Gastroesophageal sphincter (tissue), 4 donors: ENCODE measurements around the gene CR1. TPM values are rescaled to one million over a fixed set of nuclear protein-coding genes. Genes with fewer than 3 reads are reported as not detected.
"Not testable (repeated sequence)": the region's sequence is repeated elsewhere in the genome, so short reads cannot be mapped to it uniquely, and the experiment has no call there.

Experiments used
- ATAC-seq: fragments of 150-250 bp; one replicate; pipeline ENCODE4 v1.9.1; 2016; ENCODE audit warnings: mild to moderate bottlenecking, moderate library complexity
- H3K27ac ChIP-seq, 4 donors: fragments of 200-600 bp; sonication (generic) in 3 of 4; 1 replicate in 3 of 4; 2 replicates in 1 of 4; pipeline ENCODE4 v1.5.1; 2016 to 2019
- H3K27me3 ChIP-seq: fragments of 200-600 bp; sonication (generic); one replicate; pipeline ENCODE4 v1.5.1; 2019
- H3K36me3 ChIP-seq, 2 donors: fragments of 200-600 bp; sonication (generic); one replicate each; pipeline ENCODE4 v1.5.1; 2019; ENCODE audit warnings: control low read depth in 1 of 2
- H3K4me1 ChIP-seq, 3 donors: fragments of 200-600 bp; sonication (generic); 1 replicate in 2 of 3; 2 replicates in 1 of 3; pipeline ENCODE4 v1.5.1; 2016 to 2019; ENCODE audit warnings: control low read depth in 2 of 3
- H3K4me3 ChIP-seq, 2 donors: fragments of 200-600 bp; sonication (generic); one replicate each; pipeline ENCODE4 v1.5.1; 2019; ENCODE audit warnings: mild to moderate bottlenecking in 1 of 2, moderate library complexity in 1 of 2
- H3K9me3 ChIP-seq, 3 donors: fragments of 200-600 bp; sonication (generic); one replicate each; pipeline ENCODE4 v1.5.1; 2017 to 2019; ENCODE audit warnings: control low read depth in 2 of 3
- EP300 ChIP-seq: sonication (generic); formaldehyde crosslinking; IDR thresholded peaks from one replicate; pipeline ENCODE4 v1.6.1; 2017; ENCODE audit warnings: antibody characterized with exemption, mild to moderate bottlenecking
- POLR2A ChIP-seq, 2 donors: fragments of 450-650 bp; IDR thresholded peaks; one replicate each; pipeline ENCODE4 v1.6.1; 2017; ENCODE audit warnings: antibody characterized with exemption in 2 of 2, mild to moderate bottlenecking in 2 of 2, moderate library complexity in 1 of 2
- POLR2AphosphoS5 ChIP-seq: sonication (generic); formaldehyde crosslinking; IDR thresholded peaks from one replicate; pipeline ENCODE4 v1.6.1; 2017; ENCODE audit warnings: antibody characterized with exemption
- WGBS, 2 donors: methylation state at CpG; one replicate each; pipeline ENCODE4 v1.1.5; 2018; ENCODE audit warnings: low coverage in 1 of 2; 5-methylcytosine and 5-hydroxymethylcytosine counted together
- total RNA-seq, 4 donors: library from RNA; depleted of rRNA; stranded (reverse); fragments of >200 nt; gene quantifications; one replicate each; pipeline ENCODE4 v1.1.0, GENCODE V29; 2016
- TF ChIP-seq, protein P1 (sequence below), 4 experiments: fragments of 200-600 bp in 2 of 4; fragments of 450-650 bp in 2 of 4; sonication (generic) in 1 of 4; IDR thresholded peaks; one replicate each; pipeline ENCODE4 v1.5.1; 2017 to 2019; ENCODE audit warnings: antibody characterized with exemption in 4 of 4, mild to moderate bottlenecking in 2 of 4, moderate library complexity in 2 of 4

The CR1 gene
- total RNA-seq, 4 donors from 2014 or later: 1.1 to 15.9 (median 4.3) TPM

- Histone ChIP-seq H3K4me3 (no peak overlapping the region), H3K36me3 (no peaks in the 10 kb centered on the region), H3K27ac (no peak overlapping the region), H3K27me3 (peaks cover 9% of the 10 kb centered on the region), H3K4me1 (no peaks in the 10 kb centered on the region), H3K9me3 (peaks cover 0 to 20% (median 0%) of the 10 kb centered on the region in 3 donors)
- no peak for ATAC-seq
- no peak for TF ChIP-seq POLR2A (IDR thresholded peaks at IDR 0.05)
- TF ChIP-seq EP300: no peak
- no peak for TF ChIP-seq POLR2AphosphoS5
- TF ChIP-seq, protein P1, sequence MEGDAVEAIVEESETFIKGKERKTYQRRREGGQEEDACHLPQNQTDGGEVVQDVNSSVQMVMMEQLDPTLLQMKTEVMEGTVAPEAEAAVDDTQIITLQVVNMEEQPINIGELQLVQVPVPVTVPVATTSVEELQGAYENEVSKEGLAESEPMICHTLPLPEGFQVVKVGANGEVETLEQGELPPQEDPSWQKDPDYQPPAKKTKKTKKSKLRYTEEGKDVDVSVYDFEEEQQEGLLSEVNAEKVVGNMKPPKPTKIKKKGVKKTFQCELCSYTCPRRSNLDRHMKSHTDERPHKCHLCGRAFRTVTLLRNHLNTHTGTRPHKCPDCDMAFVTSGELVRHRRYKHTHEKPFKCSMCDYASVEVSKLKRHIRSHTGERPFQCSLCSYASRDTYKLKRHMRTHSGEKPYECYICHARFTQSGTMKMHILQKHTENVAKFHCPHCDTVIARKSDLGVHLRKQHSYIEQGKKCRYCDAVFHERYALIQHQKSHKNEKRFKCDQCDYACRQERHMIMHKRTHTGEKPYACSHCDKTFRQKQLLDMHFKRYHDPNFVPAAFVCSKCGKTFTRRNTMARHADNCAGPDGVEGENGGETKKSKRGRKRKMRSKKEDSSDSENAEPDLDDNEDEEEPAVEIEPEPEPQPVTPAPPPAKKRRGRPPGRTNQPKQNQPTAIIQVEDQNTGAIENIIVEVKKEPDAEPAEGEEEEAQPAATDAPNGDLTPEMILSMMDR (IDR thresholded peaks at IDR 0.05): no peak
- WGBS, 2 donors: 54 to 59% methylated on average over 2 to 3 of the region's 10 CpGs
Observed at GRCh38 chr1:207659545-207660153, 163.7 kb downstream of the CR1 start.

- no CpG with 5 or more reads among the region's 2 CpGs for WGBS, 2 donors
- H3K4me1 ChIP-seq, H3K4me3 ChIP-seq, ATAC-seq, H3K27ac ChIP-seq, H3K36me3 ChIP-seq: not testable (repeated sequence)
- H3K27me3 ChIP-seq: peaks cover 21% of the 10 kb centered on the region
- H3K9me3 ChIP-seq: peaks cover 0 to 20% (median 0%) of the 10 kb centered on the region in 3 donors
Observed at GRCh38 chr1:207661420-207661819, 165.5 kb downstream of the CR1 start.

- Histone ChIP-seq H3K36me3 (no peaks in the 10 kb centered on the region), H3K4me3 (no peak overlapping the region), H3K4me1 (peaks cover 0 to 12% (median 0%) of the 10 kb centered on the region in 3 donors), H3K27me3 (peaks cover 63% of the 10 kb centered on the region), H3K9me3 (peaks cover 0 to 28% (median 0%) of the 10 kb centered on the region in 3 donors), H3K27ac (no peak overlapping the region)
- TF ChIP-seq POLR2A (IDR thresholded peaks at IDR 0.05) (no peak), POLR2AphosphoS5 (no peak), EP300 (no peak)
- TF ChIP-seq, protein P1 (IDR thresholded peaks at IDR 0.05): no peak
- ATAC-seq: no peak
- 100% methylated on average over 1 of the region's 1 CpG for WGBS, 2 donors
Observed at GRCh38 chr1:207666342-207666741, 170.4 kb downstream of the CR1 start.

- Histone ChIP-seq H3K27ac (no peak overlapping the region), H3K9me3 (peaks cover 0 to 7% (median 0%) of the 10 kb centered on the region in 3 donors), H3K4me1 (peaks cover 0 to 12% (median 0%) of the 10 kb centered on the region in 3 donors), H3K27me3 (peaks cover 74% of the 10 kb centered on the region), H3K4me3 (peak overlapping the region in 1 of 2 donors; percentile 30), H3K36me3 (no peaks in the 10 kb centered on the region)
- no peak for ATAC-seq
- TF ChIP-seq, protein P1 (IDR thresholded peaks at IDR 0.05): no peak
- TF ChIP-seq POLR2AphosphoS5 (no peak), POLR2A (IDR thresholded peaks at IDR 0.05) (no peak), EP300 (no peak)
- WGBS, 2 donors: 4 to 13% methylated on average over 5 to 9 of the region's 44 CpGs
Observed at GRCh38 chr1:207669528-207670009, 173.6 kb downstream of the CR1 start.

GRCh38 chr1:207670192-207670591, 174.2 kb downstream of the CR1 start:
- Histone ChIP-seq H3K36me3 (no peaks in the 10 kb centered on the region), H3K27ac (no peak overlapping the region), H3K4me3 (no peak overlapping the region), H3K9me3 (peaks cover 0 to 7% (median 0%) of the 10 kb centered on the region in 3 donors), H3K4me1 (peaks cover 0 to 12% (median 0%) of the 10 kb centered on the region in 3 donors), H3K27me3 (peaks cover 71% of the 10 kb centered on the region)
- TF ChIP-seq POLR2A (IDR thresholded peaks at IDR 0.05) (no peak), EP300 (no peak), POLR2AphosphoS5 (no peak)
- TF ChIP-seq, protein P1 (IDR thresholded peaks at IDR 0.05): no peak
- ATAC-seq: no peak
- 68 to 100% methylated on average over 1 to 3 of the region's 3 CpGs for WGBS, 2 donors
